Fibroblast of pulmonary artery (primary cell): ENCODE measurements around the gene TCAIM.
A peak's percentile ranks its signal among the peaks of the same experiment; 100 is the strongest.

ENCODE experiments used
- DNase-seq: peaks from one replicate; pipeline ENCODE4 v3.0.0-alpha.2; 2010; ENCODE audit warnings: low read depth
- H3K4me3 ChIP-seq: replicated peaks from 2 replicates; pipeline ENCODE4 v1.5.1; 2011; ENCODE audit warnings: low read depth, mild to moderate bottlenecking, control low read depth, low read length, moderate library complexity
- CTCF ChIP-seq: IDR thresholded peaks from 2 replicates; pipeline ENCODE4 v1.5.1; 2011; ENCODE audit warnings: mild to moderate bottlenecking, control low read depth, low read length, inconsistent platforms; ENCODE audit errors: missing control alignments

The TCAIM gene

GRCh38 chr3:44338010-44338827, at the start of gene TCAIM:
Gene TCAIM, plus strand, starts transcription at chr3:44338766. Its CDS starts 16,017 bp downstream, at chr3:44354783.
- TF ChIP-seq CTCF, result no peak
- DNase-seq, result peak; percentile 98
- peak within 1 kb of the TSS; percentile 97 for H3K4me3 ChIP-seq

- TF ChIP-seq CTCF, result no peak
- no peak for DNase-seq
Observed at GRCh38 chr3:44289882-44290462, 48.6 kb upstream of the TCAIM start.

GRCh38 chr3:44292276-44292675, 46.3 kb upstream of the TCAIM start:
- TF ChIP-seq CTCF, result no peak
- H3K4me3 ChIP-seq, result no peak overlapping the region
- DNase-seq, result no peak

More at GRCh38 chr3:44289882-44290462, 48.6 kb upstream of the TCAIM start:
- no peak overlapping the region for H3K4me3 ChIP-seq

GRCh38 chr3:44292947-44293346, 45.6 kb upstream of the TCAIM start:
- DNase-seq, result no peak
- no peak for TF ChIP-seq CTCF
- no peak overlapping the region for H3K4me3 ChIP-seq

GRCh38 chr3:44297255-44297654, 41.3 kb upstream of the TCAIM start:
- H3K4me3 ChIP-seq, result no peak overlapping the region
- no peak for DNase-seq
- no peak for TF ChIP-seq CTCF

- no peak for TF ChIP-seq CTCF
- H3K4me3 ChIP-seq, result no peak overlapping the region
Observed at GRCh38 chr3:44301746-44302145, 36.8 kb upstream of the TCAIM start.

More at GRCh38 chr3:44301746-44302145, 36.8 kb upstream of the TCAIM start:
- DNase-seq, result no peak
